Smooth muscle cell of trachea (primary cell): ENCODE measurements around the gene MYO1C. TPM values are rescaled to one million over a fixed set of nuclear protein-coding genes. Genes with fewer than 3 reads are reported as not detected.

ENCODE experiments used
- total RNA-seq: library from RNA; depleted of rRNA; stranded (reverse); fragments of >200 nt; gene quantifications from 2 replicates; pipeline ENCODE4 v1.2.1, GENCODE V29; 2014

MYO1C gene, protein sequence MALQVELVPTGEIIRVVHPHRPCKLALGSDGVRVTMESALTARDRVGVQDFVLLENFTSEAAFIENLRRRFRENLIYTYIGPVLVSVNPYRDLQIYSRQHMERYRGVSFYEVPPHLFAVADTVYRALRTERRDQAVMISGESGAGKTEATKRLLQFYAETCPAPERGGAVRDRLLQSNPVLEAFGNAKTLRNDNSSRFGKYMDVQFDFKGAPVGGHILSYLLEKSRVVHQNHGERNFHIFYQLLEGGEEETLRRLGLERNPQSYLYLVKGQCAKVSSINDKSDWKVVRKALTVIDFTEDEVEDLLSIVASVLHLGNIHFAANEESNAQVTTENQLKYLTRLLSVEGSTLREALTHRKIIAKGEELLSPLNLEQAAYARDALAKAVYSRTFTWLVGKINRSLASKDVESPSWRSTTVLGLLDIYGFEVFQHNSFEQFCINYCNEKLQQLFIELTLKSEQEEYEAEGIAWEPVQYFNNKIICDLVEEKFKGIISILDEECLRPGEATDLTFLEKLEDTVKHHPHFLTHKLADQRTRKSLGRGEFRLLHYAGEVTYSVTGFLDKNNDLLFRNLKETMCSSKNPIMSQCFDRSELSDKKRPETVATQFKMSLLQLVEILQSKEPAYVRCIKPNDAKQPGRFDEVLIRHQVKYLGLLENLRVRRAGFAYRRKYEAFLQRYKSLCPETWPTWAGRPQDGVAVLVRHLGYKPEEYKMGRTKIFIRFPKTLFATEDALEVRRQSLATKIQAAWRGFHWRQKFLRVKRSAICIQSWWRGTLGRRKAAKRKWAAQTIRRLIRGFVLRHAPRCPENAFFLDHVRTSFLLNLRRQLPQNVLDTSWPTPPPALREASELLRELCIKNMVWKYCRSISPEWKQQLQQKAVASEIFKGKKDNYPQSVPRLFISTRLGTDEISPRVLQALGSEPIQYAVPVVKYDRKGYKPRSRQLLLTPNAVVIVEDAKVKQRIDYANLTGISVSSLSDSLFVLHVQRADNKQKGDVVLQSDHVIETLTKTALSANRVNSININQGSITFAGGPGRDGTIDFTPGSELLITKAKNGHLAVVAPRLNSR
- total RNA-seq, result 201 and 218 TPM in 2 replicates

DNA sequence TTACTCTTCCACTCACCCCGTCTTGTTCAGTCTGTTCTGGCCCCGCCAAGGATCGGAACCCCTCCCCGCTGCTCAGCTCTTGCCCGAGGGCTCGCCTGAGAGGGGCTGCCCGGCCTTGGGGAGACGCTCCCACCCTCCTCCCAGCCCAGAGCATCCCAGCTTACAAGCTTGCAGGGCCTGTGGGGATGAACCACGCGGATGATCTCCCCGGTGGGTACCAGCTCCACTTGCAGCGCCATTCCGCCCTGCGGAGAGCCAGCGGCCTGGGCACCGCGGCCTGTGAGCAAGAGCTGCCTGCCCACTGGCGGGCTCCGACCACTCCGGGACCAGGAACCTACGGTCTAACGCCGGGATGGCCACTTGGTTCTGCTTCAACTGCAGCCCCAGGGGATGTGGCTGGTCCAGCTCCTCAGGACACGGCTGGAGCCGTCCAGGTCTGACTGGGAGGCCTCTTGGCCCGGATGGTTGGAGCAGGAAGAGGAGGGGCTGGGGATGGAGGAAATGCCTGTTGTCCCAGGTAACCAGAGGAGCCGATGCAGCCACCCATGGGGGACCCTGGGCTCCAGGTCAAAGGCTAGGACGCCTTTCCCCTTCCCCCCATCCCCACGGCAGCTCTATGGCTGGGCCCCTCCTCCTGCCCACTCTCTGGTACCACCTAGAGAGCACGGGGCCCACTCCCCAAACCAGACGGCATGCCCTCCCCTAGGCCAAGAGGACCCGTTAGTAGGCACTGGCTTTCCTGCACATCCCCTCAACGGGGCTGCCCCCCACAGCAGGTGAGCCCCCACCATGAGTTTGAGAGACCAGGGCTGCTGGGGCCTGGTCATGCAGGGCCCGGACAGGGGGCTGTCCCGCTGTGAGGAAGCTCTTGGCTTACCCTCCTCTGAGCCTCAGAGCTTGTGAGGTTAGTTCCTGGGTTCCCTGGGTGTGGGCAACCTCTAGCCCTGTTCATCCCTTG is at the start of gene MYO1C:
TSS of gene MYO1C (minus strand) at position 438 of the 958 bp plus-strand sequence. CDS start at position 239, 199 bp downstream.

GRCh38 chr17:1516388-1517161 is 24.1 kb upstream of the MYO1C start, which contains the start of gene INPP5K:
INPP5K (minus strand) TSS chr17:1516612; CDS start chr17:1516499, 113 bp downstream.

DNA sequence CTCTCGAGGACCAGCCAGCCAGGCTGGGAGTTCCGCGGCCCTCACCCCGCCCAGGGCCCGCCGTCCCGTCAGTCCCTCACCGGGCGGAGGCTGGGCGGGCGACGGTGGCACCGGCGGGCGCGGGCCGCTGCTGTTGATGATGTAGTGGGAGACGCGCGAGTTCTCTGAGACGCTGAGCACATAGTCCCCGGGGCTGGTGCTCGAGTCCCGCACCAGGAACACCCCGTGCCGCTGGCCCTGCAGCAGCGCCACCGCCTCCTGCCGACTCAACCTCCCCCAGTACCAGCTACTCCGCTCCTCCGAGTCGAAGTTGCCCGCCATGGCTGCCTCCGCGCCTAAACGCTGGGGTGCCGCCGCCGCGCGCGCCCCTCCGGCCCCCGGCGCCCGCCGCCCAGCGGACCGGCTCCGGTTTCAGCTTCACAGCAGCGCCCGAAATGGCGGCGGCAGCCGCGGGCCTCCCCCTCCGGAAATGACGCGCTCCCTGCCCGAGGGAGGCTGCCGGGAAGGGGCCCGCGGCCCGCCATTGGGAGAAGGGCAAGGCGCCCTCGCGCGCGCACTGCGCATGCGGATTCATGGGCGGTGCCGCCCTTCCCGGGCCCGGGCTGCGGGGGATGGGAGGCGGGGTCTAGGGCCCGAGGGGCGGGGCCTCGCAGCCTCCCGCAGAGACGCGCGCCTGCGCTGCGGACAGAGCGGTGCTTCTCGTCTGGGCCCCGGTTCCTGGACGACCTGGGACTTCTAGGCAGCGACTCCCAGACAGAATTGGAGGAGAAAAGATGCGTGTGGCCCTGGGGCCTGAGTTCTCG is 36.5 kb downstream of the MYO1C start, which contains the start of gene CRK:
TSS of gene CRK (minus strand) at position 436 of the 803 bp plus-strand sequence. CDS start at position 321, 115 bp downstream.

Other genes starting within 250 kb of the MYO1C start
- not detected in 2 replicates for gene BHLHA9, start 222.2 kb downstream of the MYO1C start, total RNA-seq
- not detected in 2 replicates for gene TRARG1, start 213.0 kb downstream of the MYO1C start, total RNA-seq
- gene YWHAE, start 92.5 kb downstream of the MYO1C start, total RNA-seq, result 484 and 909 TPM in 2 replicates
- 120 and 140 TPM in 2 replicates for gene CRK, start 36.5 kb downstream of the MYO1C start, total RNA-seq
- 30.1 and 41.4 TPM in 2 replicates for gene INPP5K, start 23.9 kb upstream of the MYO1C start, total RNA-seq
- gene PITPNA, start 70.1 kb upstream of the MYO1C start, total RNA-seq, result 18.4 and 18.8 TPM in 2 replicates
- 4.5 and 14.9 TPM in 2 replicates for gene SLC43A2, start 136.1 kb upstream of the MYO1C start, total RNA-seq
- 0.73 and 0.83 TPM in 2 replicates for gene SCARF1, start 153.0 kb upstream of the MYO1C start, total RNA-seq
- gene RILP, start 157.2 kb upstream of the MYO1C start, total RNA-seq, result 8.0 and 13.9 TPM in 2 replicates
- gene PRPF8, start 192.2 kb upstream of the MYO1C start, total RNA-seq, result 117 and 150 TPM in 2 replicates
- 4.9 and 6.8 TPM in 2 replicates for gene TLCD2, start 217.7 kb upstream of the MYO1C start, total RNA-seq
- gene WDR81, start 232.0 kb upstream of the MYO1C start, total RNA-seq, result 29.4 and 63.8 TPM in 2 replicates